Measurements from ENCODE around the gene DNAL1.

Gene DNAL1

DNA sequence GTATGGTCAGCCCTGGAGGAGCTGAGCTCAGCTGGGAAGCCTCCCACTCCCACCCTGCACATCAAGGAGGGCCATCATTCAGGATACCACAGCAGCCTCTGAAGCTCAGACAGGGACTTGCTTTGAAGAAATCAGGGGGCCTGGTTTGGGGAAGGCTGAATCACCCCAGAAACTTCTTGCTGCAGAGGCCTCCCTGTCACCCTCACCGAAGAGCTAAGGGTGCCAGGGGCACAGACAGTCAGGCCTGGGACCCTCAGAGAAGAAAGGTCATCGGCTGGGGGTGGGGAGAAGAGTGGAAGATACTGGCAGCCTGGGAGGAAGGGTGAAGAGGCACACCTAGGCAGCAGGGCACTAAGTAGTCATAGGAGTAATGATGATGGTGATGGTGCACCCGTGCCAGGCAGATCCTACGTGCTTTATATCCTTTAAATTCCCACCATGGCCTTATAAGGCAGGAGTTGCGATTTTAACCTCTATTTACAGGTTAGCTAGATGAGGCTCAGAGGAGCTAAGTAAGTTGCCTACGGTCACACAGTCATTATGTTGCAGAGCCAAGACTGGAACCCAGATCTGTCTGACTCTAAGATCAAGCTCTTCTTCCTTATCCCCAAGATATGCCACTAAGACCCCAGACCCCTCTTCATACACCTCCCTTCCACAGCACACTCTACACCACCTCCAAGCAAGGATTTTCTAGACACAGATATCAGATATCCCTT lies 97.9 kb downstream of the DNAL1 start:
- no peak overlapping the region for H3K4me3 ChIP-seq (replicated peaks in 1 of 2; ENCODE audit: low read depth in 2 of 2, low read length in 2 of 2)
- no peak for TF ChIP-seq CTCF (IDR thresholded peaks at IDR 0.05; ENCODE audit: low read depth, low read length)
- no peak for DNase-seq (ENCODE audit: low read depth in 2 of 2)

DNA sequence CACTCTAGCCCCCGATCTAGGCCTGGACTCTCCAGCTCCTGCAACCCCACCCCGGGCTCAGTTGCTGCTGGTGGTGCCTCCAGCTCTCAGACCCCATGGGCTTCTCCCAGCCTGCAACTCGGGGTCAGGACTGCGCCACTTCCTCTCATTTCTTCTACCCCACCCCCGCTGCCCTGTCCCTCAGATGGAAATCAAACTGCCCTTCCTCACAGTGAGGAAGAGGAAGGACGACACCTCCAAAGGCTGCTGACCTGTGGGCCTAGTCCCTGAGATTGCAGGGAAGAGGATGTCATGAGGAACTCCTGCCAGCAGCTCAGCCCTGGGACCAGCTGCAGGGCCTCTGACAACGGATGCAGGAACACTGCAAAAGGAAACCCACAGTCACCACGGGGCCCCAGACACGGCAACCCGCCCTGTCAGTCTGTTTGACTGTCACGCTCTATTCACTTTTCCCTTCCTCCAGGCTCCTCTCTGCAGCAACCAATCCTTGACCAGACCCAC lies 98.7 kb downstream of the DNAL1 start:
- H3K4me3 ChIP-seq (replicated peaks in 1 of 2; ENCODE audit: low read depth in 2 of 2, low read length in 2 of 2) = no peak overlapping the region
- TF ChIP-seq CTCF (IDR thresholded peaks at IDR 0.05; ENCODE audit: low read depth, low read length) = no peak
- peak in 1 of 2 donors; percentile 33 for DNase-seq (ENCODE audit: low read depth in 2 of 2)

GRCh38 chr14:73744175-73744867 lies 99.5 kb downstream of the DNAL1 start:
- no peak overlapping the region for H3K4me3 ChIP-seq (replicated peaks in 1 of 2; ENCODE audit: low read depth in 2 of 2, low read length in 2 of 2)
- DNase-seq (ENCODE audit: low read depth in 2 of 2) = no peak
- no peak for TF ChIP-seq CTCF (IDR thresholded peaks at IDR 0.05; ENCODE audit: low read depth, low read length)

GRCh38 chr14:73744874-73745529 lies 100.2 kb downstream of the DNAL1 start:
- no peak overlapping the region for H3K4me3 ChIP-seq (replicated peaks in 1 of 2; ENCODE audit: low read depth in 2 of 2, low read length in 2 of 2)
- no peak for DNase-seq (ENCODE audit: low read depth in 2 of 2)
- no peak for TF ChIP-seq CTCF (IDR thresholded peaks at IDR 0.05; ENCODE audit: low read depth, low read length)

DNA sequence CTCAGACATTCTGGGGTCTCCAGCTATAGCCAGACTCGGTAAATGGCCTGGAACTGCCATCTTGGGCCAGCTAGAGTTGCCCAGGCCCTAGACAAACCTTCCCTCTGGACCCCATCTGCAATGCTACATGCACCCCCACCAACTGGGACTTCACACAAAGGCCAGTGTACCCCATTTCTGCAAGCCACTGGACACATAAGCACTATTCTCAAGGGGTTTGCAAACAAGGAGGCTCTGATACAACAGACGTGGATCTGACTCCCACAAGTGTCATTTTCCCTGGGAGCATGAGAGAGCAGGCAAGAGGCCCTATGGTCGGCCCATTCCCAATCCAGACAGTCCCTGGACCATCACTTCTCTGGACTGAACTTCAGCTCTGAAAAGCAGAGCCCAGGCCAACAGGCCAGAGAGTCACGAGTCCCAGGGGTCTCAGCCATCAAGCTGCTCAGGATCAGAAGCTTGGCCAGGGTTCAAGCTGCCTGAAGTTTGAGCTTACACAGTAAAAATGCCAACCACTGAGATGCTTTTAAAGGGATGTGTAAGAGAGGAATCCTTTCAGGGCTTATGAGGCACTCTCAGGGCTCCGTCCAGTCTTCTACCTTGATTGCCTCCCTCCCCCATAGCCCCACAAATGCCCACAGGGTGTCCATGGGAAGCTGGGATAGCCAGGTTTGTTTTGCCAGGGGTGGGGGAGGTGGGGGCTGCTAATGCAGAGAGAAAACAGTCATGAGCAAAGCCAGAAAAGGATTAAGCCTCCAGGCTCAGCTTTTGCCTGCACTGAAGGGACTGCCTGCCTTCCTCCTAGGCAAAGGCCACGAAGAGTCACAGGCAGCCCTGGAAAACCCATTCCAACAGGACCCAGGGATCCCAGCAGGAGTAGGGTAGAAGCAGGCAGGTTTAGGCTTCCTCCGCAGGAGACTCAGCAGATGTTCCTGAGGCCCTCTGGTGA lies 101.1 kb downstream of the DNAL1 start:
- TF ChIP-seq CTCF (IDR thresholded peaks at IDR 0.05; ENCODE audit: low read depth, low read length) = no peak
- H3K4me3 ChIP-seq (replicated peaks in 1 of 2; ENCODE audit: low read depth in 2 of 2, low read length in 2 of 2) = no peak overlapping the region

More for the DNA sequence above, 101.1 kb downstream of the DNAL1 start:
- DNase-seq (ENCODE audit: low read depth in 2 of 2) = no peak

All from cardiac fibroblast (primary cell).